HG02938 (cell line): ENCODE measurements around the gene LTBP1.

Experiments
- ATAC-seq: cut with Tn5 transposase; IDR thresholded peaks from one replicate; pipeline ENCODE4 v1.9.1; 2021; ENCODE audit warnings: mild to moderate bottlenecking, moderate library complexity; ENCODE audit not compliant: unreplicated experiment

Gene LTBP1

GRCh38 chr2:33008716-33009115 is 62.0 kb downstream of the LTBP1 start:
- no peak for ATAC-seq

- no peak for ATAC-seq
Measured at GRCh38 chr2:33009249-33009648, 62.5 kb downstream of the LTBP1 start.

GRCh38 chr2:33011373-33011772 is 64.6 kb downstream of the LTBP1 start:
- no peak for ATAC-seq

GRCh38 chr2:33011941-33012340 is 65.2 kb downstream of the LTBP1 start:
- ATAC-seq: no peak

- no peak for ATAC-seq
Measured at GRCh38 chr2:33013684-33014110, 66.9 kb downstream of the LTBP1 start.

- no peak for ATAC-seq
Measured at GRCh38 chr2:33014268-33014667, 67.5 kb downstream of the LTBP1 start.

GRCh38 chr2:33015421-33016142 is 68.8 kb downstream of the LTBP1 start:
- ATAC-seq: no peak

- no peak for ATAC-seq
Measured at GRCh38 chr2:33018271-33018670, 71.5 kb downstream of the LTBP1 start.

- no peak for ATAC-seq
Measured at GRCh38 chr2:33019796-33020195, 73.0 kb downstream of the LTBP1 start.

GRCh38 chr2:33020883-33021282 is 74.1 kb downstream of the LTBP1 start:
- ATAC-seq: no peak

- ATAC-seq: no peak
Measured at GRCh38 chr2:33021542-33022227, 74.9 kb downstream of the LTBP1 start.

GRCh38 chr2:33022395-33022985 is 75.7 kb downstream of the LTBP1 start:
- ATAC-seq: no peak

- ATAC-seq: no peak
Measured at GRCh38 chr2:33022989-33023727, 76.4 kb downstream of the LTBP1 start.

GRCh38 chr2:33023728-33024500 is 77.2 kb downstream of the LTBP1 start:
- ATAC-seq: no peak

- no peak for ATAC-seq
Measured at GRCh38 chr2:33024758-33025157, 78.0 kb downstream of the LTBP1 start.

GRCh38 chr2:33029459-33029858 is 82.7 kb downstream of the LTBP1 start:
- ATAC-seq: no peak

- no peak for ATAC-seq
Measured at GRCh38 chr2:33029926-33030325, 83.2 kb downstream of the LTBP1 start.

- ATAC-seq: no peak
Measured at GRCh38 chr2:33030326-33030725, 83.6 kb downstream of the LTBP1 start.

GRCh38 chr2:33032245-33032644 is 85.5 kb downstream of the LTBP1 start:
- no peak for ATAC-seq

GRCh38 chr2:33033606-33034081 is 86.9 kb downstream of the LTBP1 start:
- ATAC-seq: no peak

- no peak for ATAC-seq
Measured at GRCh38 chr2:33034784-33035183, 88.0 kb downstream of the LTBP1 start.
